ENCODE measurements around the gene LILRB2. TPM values are rescaled to one million over a fixed set of nuclear protein-coding genes. Genes with fewer than 3 reads are reported as not detected.
"Not testable (repeated sequence)": the region's sequence is repeated elsewhere in the genome, so short reads cannot be mapped to it uniquely, and the experiment has no call there.

The LILRB2 gene
- total RNA-seq, 1 donor from 2014 or later = not detected

DNA sequence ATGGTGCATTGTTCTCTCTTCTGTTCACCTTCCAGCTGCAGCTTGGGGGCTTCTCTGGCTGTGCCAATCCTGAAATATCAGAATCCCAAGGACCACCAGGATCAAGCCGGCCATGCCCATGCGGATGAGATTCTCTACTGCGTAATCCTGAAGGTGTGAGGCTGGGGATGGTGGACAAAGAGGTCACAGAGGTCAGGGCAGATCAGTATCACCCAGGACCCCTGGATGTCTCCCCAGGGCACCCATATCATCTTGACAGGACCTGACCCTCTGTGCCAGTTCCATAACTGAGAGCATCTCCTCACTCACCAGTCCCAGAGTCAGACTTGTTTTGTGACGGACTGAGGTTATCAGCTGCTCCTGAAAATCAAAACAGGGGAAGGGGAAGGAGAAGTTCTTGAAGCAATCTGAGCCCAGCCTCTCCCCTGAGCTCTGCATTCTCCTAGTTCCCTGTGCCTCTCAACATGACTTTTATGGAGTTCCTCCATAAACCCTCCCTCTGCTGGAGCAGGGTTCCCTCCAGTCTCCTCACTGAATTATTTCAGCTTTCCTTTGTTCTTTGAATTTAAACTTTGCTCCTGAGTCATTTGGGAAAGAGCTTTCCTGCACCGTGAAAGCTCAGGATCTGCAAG, 26.6 kb upstream of the LILRB2 start:
- no peak for DNase-seq (ENCODE audit: low spot score in 2 of 2)
- FAIRE-seq = no peak

DNA sequence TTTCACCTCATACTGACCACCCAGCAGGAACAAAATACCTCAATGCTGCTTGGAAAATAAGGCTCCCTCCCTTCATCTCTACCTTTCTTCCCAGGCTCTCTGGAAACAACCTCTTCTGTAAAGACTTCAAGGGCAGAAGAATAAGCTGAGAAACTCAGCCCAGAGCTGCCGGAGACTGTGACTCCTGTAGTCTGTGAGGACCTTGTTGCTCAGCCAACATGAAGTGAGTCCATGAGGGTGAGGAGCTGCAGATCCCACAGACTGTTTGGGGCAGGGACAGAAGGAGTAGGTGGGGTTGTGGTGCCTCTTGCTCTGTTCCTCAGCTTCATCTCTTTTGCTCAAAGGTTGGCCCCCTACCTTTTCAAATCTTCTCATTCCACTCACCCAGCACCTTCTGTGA, 24.2 kb upstream of the LILRB2 start:
- DNase-seq (ENCODE audit: low spot score in 2 of 2) (no peak), FAIRE-seq (no peak)

DNA sequence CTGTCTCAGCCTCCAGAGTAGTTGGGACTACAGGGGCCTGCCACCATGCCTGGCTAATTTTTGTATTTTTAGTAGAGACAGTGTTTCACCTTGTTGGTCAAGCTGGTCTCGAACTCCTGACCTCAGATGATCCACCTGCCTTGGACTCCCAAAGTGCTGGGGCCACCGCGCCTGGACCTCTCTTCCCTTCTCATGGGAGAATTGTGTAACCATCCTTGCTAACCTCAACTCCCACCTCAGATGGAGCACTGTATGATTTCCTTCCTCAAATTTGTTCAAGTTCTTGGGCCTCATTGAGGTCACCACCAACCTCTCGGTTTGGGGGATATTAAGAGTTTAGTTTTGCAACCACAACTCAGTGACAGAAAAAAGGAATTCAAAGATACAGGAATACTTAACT, 21.3 kb upstream of the LILRB2 start:
- no peak for FAIRE-seq
- DNase-seq (ENCODE audit: low spot score in 2 of 2) = no peak

DNA sequence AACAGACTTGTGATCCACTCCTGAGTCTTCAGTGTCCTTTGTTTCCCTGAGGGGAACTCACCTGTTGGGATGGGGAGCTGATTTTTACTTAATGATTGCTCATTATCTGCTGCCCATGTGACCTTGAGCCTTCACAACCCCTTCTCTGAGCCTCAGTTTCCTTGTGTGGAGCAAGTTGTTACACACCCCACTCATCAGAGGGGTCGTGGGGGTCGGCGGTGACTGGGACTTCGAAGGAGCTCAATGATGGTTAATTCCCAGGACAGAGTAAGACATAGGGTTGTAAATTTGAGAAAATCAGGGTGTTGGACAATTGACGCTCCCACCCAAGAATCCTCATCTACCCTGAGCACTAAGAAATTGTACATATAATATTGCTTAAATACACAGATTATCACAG, 18.6 kb upstream of the LILRB2 start:
- DNase-seq (ENCODE audit: low spot score in 2 of 2) (no peak), FAIRE-seq (no peak)

DNA sequence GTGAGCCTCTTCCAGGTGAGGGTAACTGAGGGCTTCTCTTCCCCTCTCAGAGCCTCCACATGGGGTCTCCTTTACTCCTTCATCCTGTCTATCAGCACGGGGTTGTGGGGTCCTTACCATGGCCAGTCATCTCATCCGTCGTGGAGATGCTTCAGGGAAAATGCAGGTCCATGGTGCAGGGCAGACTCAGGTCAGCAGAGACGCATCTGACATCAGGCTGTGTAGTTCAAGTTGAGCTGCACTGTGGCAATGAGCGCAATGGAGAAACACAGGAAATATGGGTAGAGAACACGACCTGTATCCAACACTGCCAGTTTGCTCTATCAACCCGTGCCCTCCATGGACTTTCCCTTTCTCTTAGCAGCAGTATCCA, 18.2 kb upstream of the LILRB2 start:
- FAIRE-seq (no peak), DNase-seq (ENCODE audit: low spot score in 2 of 2) (no peak)

DNA sequence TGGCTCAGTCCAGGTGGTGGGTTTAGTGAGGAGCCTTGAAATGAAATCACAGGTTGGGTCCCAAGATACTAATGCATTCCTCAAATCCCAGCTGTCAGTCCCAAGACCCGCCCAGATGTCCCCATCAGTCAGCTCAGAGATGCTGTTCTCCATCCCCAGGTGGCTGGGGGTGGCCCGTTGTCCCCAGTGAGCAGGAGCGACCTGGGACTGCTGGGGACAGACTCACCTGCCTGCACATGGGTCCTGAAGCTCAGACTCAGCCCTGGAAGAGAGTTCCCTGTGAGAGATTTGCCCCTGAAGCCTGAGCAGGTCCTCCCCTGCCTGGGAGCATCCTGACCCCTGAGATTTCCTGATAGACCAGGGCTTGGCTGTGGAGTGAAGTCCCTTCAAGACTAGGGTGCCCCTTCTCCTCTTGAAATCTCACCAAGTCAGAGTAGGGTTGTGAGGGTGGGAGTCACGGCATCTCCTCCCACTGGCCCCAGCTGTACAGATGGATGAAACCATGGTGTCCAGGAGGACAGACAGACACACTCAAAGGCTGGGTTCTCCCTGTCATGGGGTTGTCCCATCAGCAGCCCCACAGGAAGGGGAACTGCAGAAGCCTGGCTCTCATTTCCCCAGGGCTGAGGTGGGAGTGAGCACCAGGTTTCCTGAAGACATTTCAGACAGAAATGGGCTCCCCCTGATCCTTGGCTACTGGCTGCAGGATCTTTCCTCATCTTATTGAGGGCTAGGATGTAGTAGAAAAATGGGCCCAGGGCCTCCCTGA, 17.6 kb upstream of the LILRB2 start:
- DNase-seq (ENCODE audit: low spot score in 2 of 2) (no peak), FAIRE-seq (no peak)

DNA sequence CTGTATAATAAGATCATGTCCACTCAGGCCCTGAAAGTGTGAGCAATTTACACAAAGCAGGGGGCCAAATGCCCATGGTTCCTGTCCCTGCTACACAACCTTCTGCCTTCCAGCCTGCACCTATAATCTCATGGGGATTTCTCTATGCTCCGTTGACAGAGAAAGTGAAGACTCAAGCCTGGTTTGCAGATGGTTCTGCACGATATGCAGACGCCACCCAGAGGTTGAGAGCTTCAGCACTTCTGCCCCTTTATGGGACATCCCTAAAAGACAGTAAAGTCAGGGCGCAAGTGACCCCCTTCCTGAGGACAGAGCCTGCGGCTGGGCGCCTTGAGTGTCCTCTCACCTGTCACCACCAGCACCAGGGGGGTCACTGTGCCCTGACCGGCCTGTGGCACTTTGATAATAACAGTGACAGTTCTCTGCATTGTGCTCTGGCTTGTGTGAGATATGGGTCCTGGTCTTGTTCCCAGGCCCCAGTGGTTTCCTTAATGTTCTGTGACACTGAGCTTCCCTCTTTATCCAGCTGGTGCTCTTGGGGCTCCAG, 16.9 kb upstream of the LILRB2 start:
- DNase-seq (ENCODE audit: low spot score in 2 of 2) = no peak
- FAIRE-seq = no peak

DNA sequence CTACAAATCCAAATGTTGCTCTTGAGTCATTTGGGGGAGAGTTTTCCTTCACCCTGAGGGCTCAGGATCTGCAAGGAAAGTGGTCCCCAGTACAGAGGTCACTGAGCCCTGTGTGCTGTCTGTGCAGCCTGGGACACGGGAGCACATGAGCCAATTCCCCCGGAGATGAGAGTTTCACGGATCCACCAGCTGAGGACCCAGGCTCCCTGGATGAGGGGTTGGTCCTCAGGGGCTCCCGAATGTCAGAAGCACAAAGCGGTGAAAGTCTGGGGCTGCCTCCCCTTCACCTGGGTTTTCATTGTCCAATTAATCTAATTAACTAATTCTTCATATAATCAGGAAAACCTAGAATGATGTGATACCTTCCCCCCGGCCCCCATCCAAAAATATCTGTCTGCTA, 13.6 kb upstream of the LILRB2 start:
- DNase-seq (ENCODE audit: low spot score in 2 of 2) = no peak
- no peak for FAIRE-seq

DNA sequence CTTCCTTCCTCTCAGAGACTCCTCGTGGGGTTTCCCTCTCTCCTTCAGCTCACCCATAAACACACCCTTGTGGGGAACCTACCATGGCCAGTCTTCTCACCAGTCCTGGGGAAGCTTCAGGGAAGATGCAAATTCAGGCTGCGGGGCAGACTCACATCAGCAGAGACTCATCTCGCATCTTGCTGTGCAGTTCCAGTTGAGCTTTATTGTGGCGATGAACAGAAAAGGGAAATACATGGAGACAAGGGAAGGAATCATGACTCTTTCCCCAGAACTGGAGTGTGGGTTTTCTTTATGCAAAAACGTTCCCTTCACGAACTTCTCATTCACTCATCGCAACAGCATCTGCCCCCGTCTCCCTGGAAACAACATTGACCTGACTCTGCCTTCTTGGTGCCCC, 8.2 kb upstream of the LILRB2 start:
- not testable (repeated sequence) for FAIRE-seq; DNase-seq (ENCODE audit: low spot score in 2 of 2)

DNA sequence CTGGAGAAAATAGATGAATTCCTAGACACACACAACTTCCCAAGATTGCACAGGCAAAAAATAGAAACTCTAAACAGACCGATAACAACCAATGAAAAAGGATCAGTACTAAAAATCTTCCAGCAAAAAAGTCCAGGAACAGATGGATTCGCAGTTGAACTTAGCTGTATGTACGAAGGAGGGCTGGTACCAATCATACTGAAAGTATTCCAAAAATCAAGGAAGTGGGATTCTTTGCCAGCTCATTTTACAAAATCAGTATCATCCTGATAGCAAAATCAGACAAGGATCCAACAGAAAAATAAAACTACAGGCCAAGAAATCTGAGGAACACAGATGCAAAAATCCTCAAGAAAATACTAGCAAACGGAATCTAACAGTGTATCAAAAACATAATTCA, 6.5 kb upstream of the LILRB2 start:
- FAIRE-seq (no peak), DNase-seq (ENCODE audit: low spot score in 2 of 2) (no peak)

DNA sequence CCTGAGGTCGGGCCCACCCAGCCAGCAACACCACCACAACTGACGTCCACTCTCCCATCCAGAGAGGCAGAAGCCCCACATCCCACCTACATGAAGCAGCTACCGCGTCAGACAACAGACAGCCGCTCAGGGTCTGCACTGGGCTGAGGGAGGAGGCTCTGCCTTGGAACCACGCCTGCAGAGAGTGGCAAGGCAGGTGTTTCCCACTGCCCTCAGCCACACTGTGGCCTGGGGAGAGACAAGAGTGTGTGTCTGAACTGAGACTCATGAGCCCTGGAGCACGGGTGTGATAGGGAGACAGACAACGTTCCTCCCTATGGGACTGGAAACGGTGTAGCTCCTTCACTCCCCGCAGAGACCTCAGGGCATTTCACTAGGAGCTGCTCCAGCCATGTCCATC, 5.4 kb upstream of the LILRB2 start:
- DNase-seq (ENCODE audit: low spot score in 2 of 2); FAIRE-seq: not testable (repeated sequence)

DNA sequence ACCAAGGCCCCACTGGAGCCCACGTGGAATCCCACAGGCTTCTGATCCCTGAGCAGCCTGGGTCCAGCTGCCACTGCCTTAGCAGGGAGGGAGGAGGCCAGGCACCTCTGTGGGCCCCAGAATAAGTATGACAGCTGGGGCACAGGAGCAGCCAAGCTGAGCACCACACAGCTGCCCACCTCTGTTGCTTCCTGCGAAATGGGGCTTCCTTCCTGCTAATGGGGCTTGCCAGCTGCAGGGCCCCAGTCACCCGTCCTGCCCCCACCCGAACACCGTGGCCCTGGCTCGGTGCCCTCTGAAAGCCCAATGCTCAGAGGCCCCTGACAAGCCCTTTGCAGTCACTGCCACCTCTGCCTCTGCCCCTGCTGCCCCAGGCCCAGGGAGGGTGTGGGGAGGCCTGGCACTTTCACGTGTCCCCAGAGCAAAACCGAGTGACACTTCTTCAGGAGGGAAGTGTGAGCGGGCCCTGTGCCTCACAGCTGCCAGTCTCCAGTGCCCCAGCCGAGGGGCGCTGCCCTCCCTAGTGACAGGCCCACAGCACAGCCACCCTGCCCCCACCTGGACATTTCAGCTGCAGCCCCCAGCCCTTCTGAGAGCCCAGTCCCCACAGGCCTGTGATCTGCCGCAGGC, 4.6 kb upstream of the LILRB2 start:
- DNase-seq (ENCODE audit: low spot score in 2 of 2); FAIRE-seq: not testable (repeated sequence)

DNA sequence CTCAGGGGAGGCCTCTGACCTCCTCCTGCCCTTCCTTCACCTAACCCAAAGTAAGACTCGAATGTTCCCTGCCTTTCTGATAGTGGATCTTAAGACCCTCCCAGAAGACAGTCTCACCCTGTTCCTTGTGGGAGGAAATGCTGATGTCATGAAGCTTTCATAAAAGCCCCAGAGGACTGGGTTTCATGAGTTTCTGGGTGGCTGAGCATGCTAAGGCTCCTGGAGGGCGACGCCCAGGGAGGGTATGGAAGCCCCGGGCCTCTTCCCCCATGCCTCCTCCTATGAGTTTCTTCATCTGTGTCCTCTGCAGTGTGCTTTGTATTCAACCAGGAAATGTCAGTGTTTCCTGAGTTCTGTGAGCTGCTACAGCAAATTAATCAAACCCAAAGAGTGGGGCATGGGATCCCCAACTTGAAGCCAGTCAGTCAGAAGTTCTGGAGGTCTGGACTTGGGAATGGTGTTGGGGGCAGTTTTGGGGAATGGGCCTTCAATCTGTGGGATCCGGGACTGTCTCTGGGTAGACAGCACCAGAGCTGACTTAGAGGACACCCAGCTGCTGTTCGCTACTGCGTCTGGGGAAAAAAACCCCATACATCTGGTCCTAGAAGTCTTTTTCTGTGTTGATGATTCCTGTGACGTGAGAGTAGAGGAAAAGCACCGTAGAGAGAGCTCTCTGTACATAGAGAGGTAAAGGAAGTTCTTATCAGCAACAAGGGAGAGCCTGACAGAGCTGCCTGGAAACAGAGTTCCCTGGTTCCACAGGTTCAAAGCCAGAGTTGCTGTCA, 2.0 kb upstream of the LILRB2 start:
- FAIRE-seq = no peak

DNA sequence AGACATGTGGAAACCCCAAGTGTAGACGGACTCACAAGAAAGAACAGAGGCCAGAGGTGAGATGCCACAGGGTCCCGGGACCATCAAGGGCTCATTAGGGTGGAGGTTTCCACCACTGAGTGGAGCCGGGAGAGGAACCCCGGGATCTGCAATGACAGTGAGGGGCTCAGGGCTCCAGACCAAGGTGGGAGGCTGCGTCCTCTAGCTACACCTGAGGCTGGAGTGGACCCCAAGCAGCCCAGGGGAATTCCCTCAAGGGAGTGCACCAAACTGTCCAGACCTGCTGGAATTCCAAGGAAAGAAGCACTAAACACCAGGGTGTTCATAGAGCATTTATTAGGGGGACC, 792 bp upstream of the LILRB2 start:
- FAIRE-seq; DNase-seq (ENCODE audit: low spot score in 2 of 2): not testable (repeated sequence)

More for the DNA sequence above, 2.0 kb upstream of the LILRB2 start:
- no peak for DNase-seq (ENCODE audit: low spot score in 2 of 2)

DNA sequence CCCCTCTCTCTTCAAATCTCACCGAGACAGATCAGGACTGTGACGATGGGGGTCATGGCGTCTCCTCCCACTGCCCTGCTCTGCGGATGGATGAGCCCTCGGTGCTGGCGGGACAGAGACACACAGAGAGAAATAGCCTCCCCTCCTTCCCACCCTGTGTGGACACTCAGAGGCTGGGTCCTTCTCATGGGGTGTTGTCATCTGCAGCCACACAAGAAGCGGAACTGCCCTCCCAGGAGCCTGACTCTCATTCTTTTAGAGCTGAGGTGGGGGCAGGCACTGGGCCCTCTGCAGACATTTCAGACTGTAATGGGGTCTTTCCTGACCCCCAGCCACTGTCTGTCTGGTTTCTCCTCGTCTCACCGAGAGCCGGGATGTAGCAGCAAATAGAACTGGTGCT, 469 bp downstream of the LILRB2 start:
- not testable (repeated sequence) for FAIRE-seq; DNase-seq (ENCODE audit: low spot score in 2 of 2)

DNA sequence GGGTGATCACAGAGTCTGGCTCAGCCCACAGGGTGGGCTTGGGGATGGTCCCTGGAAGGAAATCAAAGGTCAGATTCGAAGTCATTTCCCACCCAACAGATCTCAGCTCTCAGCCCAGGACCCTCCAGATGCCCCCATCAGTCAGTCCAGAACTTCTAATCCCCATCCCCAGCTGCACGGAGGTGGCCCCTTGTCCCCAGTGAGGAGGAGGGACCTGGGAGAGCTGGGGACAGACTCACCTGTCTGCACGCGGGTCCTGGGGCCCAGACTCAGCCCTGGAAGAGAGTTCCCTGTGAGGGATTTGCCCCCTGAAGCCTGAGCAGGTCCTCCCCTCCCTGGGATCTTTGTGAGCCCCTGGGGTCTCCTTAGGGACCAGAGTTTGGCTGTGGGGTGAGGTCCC, 885 bp downstream of the LILRB2 start:
- DNase-seq (ENCODE audit: low spot score in 2 of 2); FAIRE-seq: not testable (repeated sequence)

DNA sequence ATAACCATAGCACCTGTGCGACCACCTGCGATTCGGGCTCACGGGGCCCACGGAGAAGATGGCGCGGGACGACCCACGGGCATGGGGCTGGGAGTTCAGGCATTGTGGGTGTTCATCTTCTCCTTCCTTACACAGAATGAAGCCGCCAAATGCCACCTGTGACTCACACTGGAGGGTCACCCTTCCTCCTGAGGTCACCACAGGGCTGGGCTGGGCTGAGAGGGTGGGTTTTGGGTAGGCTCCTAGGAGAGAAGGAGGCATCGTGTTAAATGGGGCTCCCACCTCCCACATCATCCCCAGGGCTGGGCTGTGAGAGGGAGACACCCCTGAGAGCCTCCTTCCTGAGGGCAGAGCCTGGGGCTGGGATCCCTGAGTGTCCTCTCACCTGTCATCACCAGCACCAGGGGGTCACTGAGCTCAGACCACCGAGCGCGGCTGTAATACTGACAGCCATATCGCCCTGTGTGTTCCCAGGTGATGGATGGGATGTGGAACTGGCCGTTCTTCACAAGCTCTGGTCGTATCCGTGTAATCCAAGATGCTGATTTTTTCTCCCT, 1.4 kb downstream of the LILRB2 start:
- FAIRE-seq (no peak), DNase-seq (ENCODE audit: low spot score in 2 of 2) (no peak)

DNA sequence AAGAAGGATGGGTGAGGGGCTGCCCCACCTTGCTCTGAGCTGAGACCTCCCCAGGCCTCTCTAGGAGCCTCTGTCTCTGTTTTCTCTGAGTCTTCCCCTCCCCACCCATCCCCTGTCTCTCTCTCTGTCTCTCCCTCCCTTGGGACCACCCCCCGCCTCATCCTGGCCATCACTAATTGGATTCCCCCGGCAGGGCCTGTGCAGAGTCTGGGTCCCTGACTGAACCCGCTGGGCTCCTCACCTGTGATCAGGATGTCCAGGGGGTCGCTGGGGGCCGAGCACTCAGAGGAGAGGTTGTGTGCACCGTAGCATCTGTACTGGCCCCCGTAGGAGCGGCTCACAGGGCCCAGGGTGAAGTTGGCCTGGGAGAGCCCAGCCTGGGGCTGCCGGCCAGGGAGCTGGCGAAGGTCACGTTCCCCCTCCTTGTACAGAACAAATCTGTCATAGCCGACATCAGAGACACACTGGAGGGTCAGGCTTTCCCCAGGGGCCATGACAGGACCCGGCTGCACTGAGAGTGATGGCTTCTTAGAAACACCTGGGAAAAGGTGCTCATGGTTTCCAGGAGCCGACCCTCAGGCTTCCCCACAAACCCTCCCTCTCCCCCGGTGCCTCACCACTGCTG, 2.2 kb downstream of the LILRB2 start:
- FAIRE-seq; DNase-seq (ENCODE audit: low spot score in 2 of 2): not testable (repeated sequence)

DNA sequence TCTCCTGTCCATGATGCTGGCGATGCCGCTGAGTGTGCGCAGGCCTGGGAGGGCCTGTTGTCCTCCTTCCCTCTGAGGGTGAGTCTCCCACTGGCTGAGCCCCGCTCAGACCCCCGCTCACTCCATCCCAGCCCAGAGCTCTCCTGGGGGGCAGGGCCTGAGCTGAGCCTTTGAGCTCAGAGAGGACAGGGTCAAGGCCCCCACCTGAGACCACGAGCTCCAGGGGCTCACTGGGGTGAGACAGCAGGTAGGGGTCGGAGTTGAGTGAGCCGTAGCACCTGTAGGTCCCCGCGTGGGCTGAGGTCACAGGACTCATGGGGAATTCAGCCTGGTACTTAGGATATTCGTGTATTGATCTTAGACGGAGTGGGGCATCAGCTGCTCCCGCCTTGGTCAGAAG, 2.9 kb downstream of the LILRB2 start:
- FAIRE-seq; DNase-seq (ENCODE audit: low spot score in 2 of 2): not testable (repeated sequence)

DNA sequence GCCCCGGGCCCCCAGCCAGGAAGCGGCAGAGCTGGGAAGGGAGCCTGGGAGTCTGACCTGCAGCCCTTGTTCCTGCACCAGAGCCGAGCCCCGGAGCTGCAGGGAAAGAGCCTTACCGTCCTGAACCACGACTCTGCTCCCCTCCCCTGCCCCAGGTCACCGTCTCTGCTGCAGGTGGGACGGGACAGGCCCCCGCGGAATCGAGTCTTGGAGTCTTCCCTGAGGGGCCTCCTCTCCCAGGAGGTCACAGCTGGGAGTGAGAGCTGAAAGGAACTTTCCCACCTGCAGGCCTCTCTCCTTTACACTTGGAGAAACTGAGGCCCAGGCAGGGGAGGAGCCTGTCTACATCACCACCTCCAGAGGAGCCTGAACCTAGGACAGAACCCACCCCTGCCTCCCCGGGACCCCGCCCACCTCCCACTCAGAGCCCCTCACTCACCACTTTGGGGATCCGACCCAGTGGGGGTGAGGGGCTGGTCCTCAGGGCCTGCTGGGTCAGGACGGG, 3.7 kb downstream of the LILRB2 start:
- FAIRE-seq; DNase-seq (ENCODE audit: low spot score in 2 of 2): not testable (repeated sequence)
